Measurements from ENCODE around the gene ADARB2. TPM values are rescaled to one million over a fixed set of nuclear protein-coding genes. Genes with fewer than 3 reads are reported as not detected.

The ADARB2 gene
- 10 to 100 TPM in 3 of 4 donors, 1 to 10 TPM in 1; 8.4 to 23.2 (median 19.6) TPM for total RNA-seq

DNA sequence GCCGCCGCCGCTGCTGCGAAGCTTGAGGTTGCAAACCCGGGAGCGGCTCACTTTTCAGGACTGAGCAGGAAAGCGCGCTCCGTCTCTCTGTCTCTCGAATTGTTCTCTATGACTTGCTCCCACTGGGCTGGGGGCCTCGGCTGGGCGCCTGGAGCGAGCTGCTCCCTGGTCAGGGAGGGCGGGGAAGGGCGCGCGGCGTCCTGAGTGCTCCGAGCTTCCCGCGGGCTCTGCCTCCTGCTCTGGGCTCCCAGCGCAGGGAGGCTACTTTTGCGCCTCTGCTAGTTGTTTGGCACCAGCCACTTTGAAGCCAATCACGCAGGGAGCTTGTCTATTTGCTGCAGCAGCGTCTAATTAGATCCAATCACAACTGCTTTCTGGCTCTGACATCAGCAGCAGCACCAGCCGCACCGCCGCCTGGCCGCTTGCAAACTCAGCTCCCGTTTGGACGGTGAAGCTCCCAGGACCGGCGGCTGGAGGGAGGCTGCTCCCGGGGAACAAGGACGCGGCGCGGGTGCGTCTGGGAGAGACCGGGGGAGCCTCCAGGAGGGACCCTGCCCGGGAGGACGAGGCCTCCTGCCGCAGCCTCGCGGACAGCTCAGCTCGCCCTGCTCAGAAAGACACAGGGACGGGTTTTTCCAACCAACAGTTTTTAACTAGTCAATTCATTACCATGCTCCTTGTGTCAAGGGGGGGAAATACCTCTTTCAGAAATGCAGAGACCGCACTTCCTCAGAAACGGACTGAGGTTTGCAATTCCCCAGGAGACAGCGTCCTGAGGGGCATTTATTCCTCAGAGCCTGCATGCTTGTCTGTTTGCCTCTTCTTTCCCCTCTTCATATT, at the start of gene ADARB2:
Gene ADARB2, minus strand, starts transcription at position 304 of the 840 bp plus-strand sequence.
- TF ChIP-seq POLR2A (IDR thresholded peaks at IDR 0.05) (peak in 1 of 2 donors; percentile 33), EP300 (IDR thresholded peaks at IDR 0.05) (no peak)
- peaks cover 0 to 22% (median 6%) of the 10 kb centered on the region in 4 donors for H3K4me1 ChIP-seq
- H3K4me3 ChIP-seq = peak within 1 kb of the TSS in 3 of 4 donors; percentile 7 to 40 (median 24)
- H3K9me3 ChIP-seq = no peaks in the 10 kb centered on the region
- 1 to 3% methylated on average over 22 to 36 of the region's 50 CpGs for WGBS, 2 donors
- no peak within 1 kb of the TSS for H3K27ac ChIP-seq
- peak in 1 of 2 donors; percentile 29 for DNase-seq (ENCODE audit: low spot score in 2 of 2)
- peaks cover 0 to 55% of the 10 kb centered on the region in 2 donors for H3K27me3 ChIP-seq
- H3K36me3 ChIP-seq = no peaks in the 10 kb centered on the region

GRCh38 chr10:1785835-1786234, 48.5 kb upstream of the ADARB2 start:
- TF ChIP-seq POLR2A (IDR thresholded peaks at IDR 0.05) (no peak), EP300 (IDR thresholded peaks at IDR 0.05) (no peak)
- TF ChIP-seq, protein P1, sequence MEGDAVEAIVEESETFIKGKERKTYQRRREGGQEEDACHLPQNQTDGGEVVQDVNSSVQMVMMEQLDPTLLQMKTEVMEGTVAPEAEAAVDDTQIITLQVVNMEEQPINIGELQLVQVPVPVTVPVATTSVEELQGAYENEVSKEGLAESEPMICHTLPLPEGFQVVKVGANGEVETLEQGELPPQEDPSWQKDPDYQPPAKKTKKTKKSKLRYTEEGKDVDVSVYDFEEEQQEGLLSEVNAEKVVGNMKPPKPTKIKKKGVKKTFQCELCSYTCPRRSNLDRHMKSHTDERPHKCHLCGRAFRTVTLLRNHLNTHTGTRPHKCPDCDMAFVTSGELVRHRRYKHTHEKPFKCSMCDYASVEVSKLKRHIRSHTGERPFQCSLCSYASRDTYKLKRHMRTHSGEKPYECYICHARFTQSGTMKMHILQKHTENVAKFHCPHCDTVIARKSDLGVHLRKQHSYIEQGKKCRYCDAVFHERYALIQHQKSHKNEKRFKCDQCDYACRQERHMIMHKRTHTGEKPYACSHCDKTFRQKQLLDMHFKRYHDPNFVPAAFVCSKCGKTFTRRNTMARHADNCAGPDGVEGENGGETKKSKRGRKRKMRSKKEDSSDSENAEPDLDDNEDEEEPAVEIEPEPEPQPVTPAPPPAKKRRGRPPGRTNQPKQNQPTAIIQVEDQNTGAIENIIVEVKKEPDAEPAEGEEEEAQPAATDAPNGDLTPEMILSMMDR (IDR thresholded peaks at IDR 0.05) = no peak
- H3K9me3 ChIP-seq = no peaks in the 10 kb centered on the region
- 59 to 61% methylated on average over 3 of the region's 3 CpGs for WGBS, 2 donors

GRCh38 chr10:1782841-1783240, 45.5 kb upstream of the ADARB2 start:
- 91 to 95% methylated on average over 5 of the region's 5 CpGs for WGBS, 2 donors
- TF ChIP-seq, protein P1 (IDR thresholded peaks at IDR 0.05) = no peak
- TF ChIP-seq POLR2A (IDR thresholded peaks at IDR 0.05) = no peak
- TF ChIP-seq EP300 (IDR thresholded peaks at IDR 0.05) = no peak
- Histone ChIP-seq H3K27me3 (no peaks in the 10 kb centered on the region), H3K4me1 (no peaks in the 10 kb centered on the region), H3K36me3 (no peaks in the 10 kb centered on the region), H3K9me3 (no peaks in the 10 kb centered on the region), H3K27ac (no peak overlapping the region), H3K4me3 (no peak overlapping the region)
- DNase-seq (ENCODE audit: low spot score in 2 of 2) = no peak

More at GRCh38 chr10:1785835-1786234, 48.5 kb upstream of the ADARB2 start:
- no peak overlapping the region for H3K27ac ChIP-seq
- no peak overlapping the region for H3K4me3 ChIP-seq
- H3K27me3 ChIP-seq = no peaks in the 10 kb centered on the region
- no peaks in the 10 kb centered on the region for H3K4me1 ChIP-seq
- DNase-seq (ENCODE audit: low spot score in 2 of 2) = no peak
- H3K36me3 ChIP-seq = no peaks in the 10 kb centered on the region

DNA sequence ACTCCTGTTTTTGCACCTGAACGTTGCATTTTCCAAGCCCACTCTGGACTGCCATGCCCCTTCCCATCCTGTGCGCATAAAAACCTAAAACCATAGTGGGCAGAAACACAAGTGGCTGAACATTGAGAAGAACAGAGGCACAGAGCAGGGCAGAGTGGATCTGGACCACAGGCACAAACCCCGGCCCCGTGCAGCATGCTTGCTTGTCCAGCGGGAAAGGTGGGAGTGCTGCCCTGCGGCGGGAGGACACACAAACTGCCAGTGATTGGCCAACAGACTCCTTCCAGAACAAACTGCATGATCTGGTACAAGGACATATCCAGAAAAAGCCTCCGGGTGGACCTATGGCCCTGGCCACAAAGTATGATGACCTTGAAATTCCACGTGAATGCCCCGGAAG, 42.5 kb upstream of the ADARB2 start:
- H3K27ac ChIP-seq = no peak overlapping the region
- H3K9me3 ChIP-seq = no peaks in the 10 kb centered on the region
- no peaks in the 10 kb centered on the region for H3K36me3 ChIP-seq
- DNase-seq (ENCODE audit: low spot score in 2 of 2) = no peak
- WGBS, 2 donors = 90 to 94% methylated on average over 10 of the region's 10 CpGs
- H3K27me3 ChIP-seq = no peaks in the 10 kb centered on the region
- H3K4me1 ChIP-seq = no peaks in the 10 kb centered on the region
- TF ChIP-seq, protein P1 (IDR thresholded peaks at IDR 0.05) = no peak
- TF ChIP-seq POLR2A (IDR thresholded peaks at IDR 0.05) = no peak
- no peak for TF ChIP-seq EP300 (IDR thresholded peaks at IDR 0.05)
- no peak overlapping the region for H3K4me3 ChIP-seq

GRCh38 chr10:1778375-1778969, 41.1 kb upstream of the ADARB2 start:
- Histone ChIP-seq H3K4me3 (no peak overlapping the region), H3K36me3 (no peaks in the 10 kb centered on the region), H3K4me1 (no peaks in the 10 kb centered on the region), H3K9me3 (no peaks in the 10 kb centered on the region), H3K27me3 (no peaks in the 10 kb centered on the region), H3K27ac (no peak overlapping the region)
- WGBS, 2 donors = 87 to 89% methylated on average over 11 of the region's 11 CpGs
- DNase-seq (ENCODE audit: low spot score in 2 of 2) = no peak
- TF ChIP-seq POLR2A (IDR thresholded peaks at IDR 0.05) = no peak
- TF ChIP-seq, protein P1 (IDR thresholded peaks at IDR 0.05) = no peak
- no peak for TF ChIP-seq EP300 (IDR thresholded peaks at IDR 0.05)
